ENCODE measurements around the gene ARHGEF7. TPM values are rescaled to one million over a fixed set of nuclear protein-coding genes. Genes with fewer than 3 reads are reported as not detected.

The ARHGEF7 gene
- total RNA-seq, 3 donors from 2014 or later (not counting 1 experiment from before 2014, with no cell fraction given) = 99.9 to 135 (median 105) TPM

- peaks cover 19 to 25% of the 10 kb centered on the region in 2 donors for H3K4me1 Mint-ChIP-seq
- no peaks in the 10 kb centered on the region for H3K27me3 ChIP-seq (ENCODE audit: control insufficient read depth, insufficient read depth, low read length)
- 96% methylated on average over 11 of the region's 13 CpGs for WGBS (ENCODE audit: insufficient coverage)
- H3K4me3 ChIP-seq (ENCODE audit: low read length) = no peak overlapping the region
- no peak overlapping the region for H3K27ac ChIP-seq (ENCODE audit: low read length)
- no peak for TF ChIP-seq CTCF (IDR thresholded peaks at IDR 0.05)
- no peaks in the 10 kb centered on the region for H3K9me3 ChIP-seq (ENCODE audit: control insufficient read depth, insufficient read depth, low read length)
- H3K4me3 Mint-ChIP-seq = no peak overlapping the region
- H3K36me3 Mint-ChIP-seq = peaks cover 12% of the 10 kb centered on the region
- peaks cover 10% of the 10 kb centered on the region for H3K4me1 ChIP-seq (ENCODE audit: control insufficient read depth, insufficient read depth, low read length)
- no peak for ATAC-seq
- no peak for DNase-seq
- peaks cover 55% of the 10 kb centered on the region for H3K36me3 ChIP-seq (ENCODE audit: control insufficient read depth, insufficient read depth, low read length)
- intact Hi-C loops (cut with micrococcal nuclease) = no loop called here
- no peak overlapping the region for H3K27ac Mint-ChIP-seq
- H3K27me3 Mint-ChIP-seq (ENCODE audit: low read depth in 2 of 2) = no peaks in the 10 kb centered on the region
- H3K9me3 Mint-ChIP-seq = no peaks in the 10 kb centered on the region
Observed at GRCh38 chr13:111292710-111293485, 177.8 kb downstream of the ARHGEF7 start.

GRCh38 chr13:111295886-111296285 is 180.8 kb downstream of the ARHGEF7 start:
- H3K4me1 Mint-ChIP-seq = peaks cover 19 to 25% of the 10 kb centered on the region in 2 donors
- H3K27me3 Mint-ChIP-seq (ENCODE audit: low read depth in 2 of 2) = no peaks in the 10 kb centered on the region
- H3K4me3 Mint-ChIP-seq = peak overlapping the region; percentile 25
- no peaks in the 10 kb centered on the region for H3K27me3 ChIP-seq (ENCODE audit: control insufficient read depth, insufficient read depth, low read length)
- H3K9me3 ChIP-seq (ENCODE audit: control insufficient read depth, insufficient read depth, low read length) = no peaks in the 10 kb centered on the region
- H3K4me1 ChIP-seq (ENCODE audit: control insufficient read depth, insufficient read depth, low read length) = peaks cover 10% of the 10 kb centered on the region
- ATAC-seq (no peak), DNase-seq (no peak)
- 89% methylated on average over 9 of the region's 9 CpGs for WGBS (ENCODE audit: insufficient coverage)
- H3K27ac Mint-ChIP-seq = no peak overlapping the region
- peaks cover 43% of the 10 kb centered on the region for H3K36me3 ChIP-seq (ENCODE audit: control insufficient read depth, insufficient read depth, low read length)
- intact Hi-C loops (cut with micrococcal nuclease) = no loop called here
- TF ChIP-seq CTCF (IDR thresholded peaks at IDR 0.05) = no peak
- H3K9me3 Mint-ChIP-seq = no peaks in the 10 kb centered on the region
- H3K27ac ChIP-seq (ENCODE audit: low read length) = no peak overlapping the region
- peaks cover 12% of the 10 kb centered on the region for H3K36me3 Mint-ChIP-seq
- H3K4me3 ChIP-seq (ENCODE audit: low read length) = no peak overlapping the region

GRCh38 chr13:111296417-111296816 is 181.3 kb downstream of the ARHGEF7 start:
- Histone ChIP-seq H3K36me3 (ENCODE audit: control insufficient read depth, insufficient read depth, low read length) (peaks cover 42% of the 10 kb centered on the region), H3K4me3 (ENCODE audit: low read length) (no peak overlapping the region), H3K4me1 (ENCODE audit: control insufficient read depth, insufficient read depth, low read length) (peaks cover 10% of the 10 kb centered on the region), H3K27ac (ENCODE audit: low read length) (no peak overlapping the region), H3K27me3 (ENCODE audit: control insufficient read depth, insufficient read depth, low read length) (no peaks in the 10 kb centered on the region), H3K9me3 (ENCODE audit: control insufficient read depth, insufficient read depth, low read length) (no peaks in the 10 kb centered on the region)
- ATAC-seq (peak in 1 of 3 donors; percentile 35), DNase-seq (no peak)
- H3K4me1 Mint-ChIP-seq = peaks cover 19 to 25% of the 10 kb centered on the region in 2 donors
- H3K27me3 Mint-ChIP-seq (ENCODE audit: low read depth in 2 of 2) = no peaks in the 10 kb centered on the region
- WGBS (ENCODE audit: insufficient coverage) = 81% methylated on average over 3 of the region's 6 CpGs
- no peak for TF ChIP-seq CTCF (IDR thresholded peaks at IDR 0.05)
- intact Hi-C loops (cut with micrococcal nuclease) = no loop called here
- peaks cover 12% of the 10 kb centered on the region for H3K36me3 Mint-ChIP-seq
- peak overlapping the region; percentile 25 for H3K4me3 Mint-ChIP-seq
- no peaks in the 10 kb centered on the region for H3K9me3 Mint-ChIP-seq
- H3K27ac Mint-ChIP-seq = no peak overlapping the region

All from natural killer cell (primary cell).